Smooth muscle cell (in vitro differentiated cells): Measurements from ENCODE around the gene GAS2L1. TPM values are rescaled to one million over a fixed set of nuclear protein-coding genes. Genes with fewer than 3 reads are reported as not detected.

ENCODE experiments used
- DNase-seq: peaks from one replicate; lab custom pipeline; 2025; ENCODE audit not compliant: unreplicated experiment; lab: John Stamatoyannopoulos, UW
- H2AFZ ChIP-seq: fragments of 200-600 bp; sonication (generic); 2 replicates; pipeline ENCODE4 v1.6.0; 2016; ENCODE audit warnings: antibody characterized with exemption, low read depth, mild to moderate bottlenecking
- H3F3A ChIP-seq: fragments of 200-600 bp; sonication (generic); 2 replicates; pipeline ENCODE4 v1.6.0; 2017; ENCODE audit warnings: antibody characterized with exemption, low read depth
- H3K27ac ChIP-seq: fragments of 200-600 bp; sonication (generic); 2 replicates; pipeline ENCODE4 v1.5.1; 2016; ENCODE audit warnings: low read depth, mild to moderate bottlenecking
- H3K27me3 ChIP-seq: fragments of 200-600 bp; sonication (generic); 2 replicates; pipeline ENCODE4 v1.6.1; 2016; ENCODE audit warnings: low read depth, mild to moderate bottlenecking
- H3K36me3 ChIP-seq: fragments of 200-600 bp; sonication (generic); 2 replicates; pipeline ENCODE4 v1.5.1; 2016; ENCODE audit warnings: low read depth
- H3K4me1 ChIP-seq: fragments of 200-600 bp; sonication (generic); 2 replicates; pipeline ENCODE4 v1.5.1; 2016; ENCODE audit warnings: low read depth
- H3K4me2 ChIP-seq: fragments of 200-600 bp; sonication (generic); 2 replicates; pipeline ENCODE4 v1.6.0; 2016; ENCODE audit warnings: mild to moderate bottlenecking
- H3K4me3 ChIP-seq: fragments of 200-600 bp; sonication (generic); 2 replicates; pipeline ENCODE4 v1.5.1; 2016; ENCODE audit warnings: mild to moderate bottlenecking
- H3K79me2 ChIP-seq: fragments of 200-600 bp; sonication (generic); 2 replicates; pipeline ENCODE4 v1.6.0; 2016; ENCODE audit warnings: low read depth, mild to moderate bottlenecking
- H3K9ac ChIP-seq: fragments of 200-600 bp; sonication (generic); 2 replicates; pipeline ENCODE4 v1.6.0; 2016; ENCODE audit warnings: low read depth
- H3K9me3 ChIP-seq: fragments of 200-600 bp; sonication (generic); replicated peaks from 2 replicates; pipeline ENCODE4 v1.5.1; 2016; ENCODE audit warnings: low read depth
- H4K20me1 ChIP-seq: fragments of 200-600 bp; sonication (generic); 2 replicates; pipeline ENCODE4 v1.6.0; 2016; ENCODE audit warnings: low read depth
- WGBS: methylation state at CpG from one replicate; pipeline ENCODE4 v1.1.7; 2016; ENCODE audit warnings: low lambda C conversion rate; 5-methylcytosine and 5-hydroxymethylcytosine counted together
- polyA plus RNA-seq: library from polyadenylated mRNA; unstranded; fragments of >200 nt; fragmentation: Nextera tagmentation; extraction: Ambion mirVana; gene quantifications from 2 replicates; pipeline ENCODE4 v1.2.1, GENCODE V29; 2016
- total RNA-seq: library from RNA; depleted of rRNA; stranded (reverse); fragments of >200 nt; gene quantifications from 2 replicates; pipeline ENCODE4 v1.2.3, GENCODE V29; 2014
- TF ChIP-seq, protein P1 (sequence below): fragments of 200-600 bp; sonication (generic); IDR thresholded peaks from 2 replicates; pipeline ENCODE4 v1.5.1; 2017; ENCODE audit warnings: borderline replicate concordance, mild to moderate bottlenecking, antibody characterized with exemption; ENCODE audit not compliant: insufficient read depth, poor library complexity, severe bottlenecking

GAS2L1 gene
- total and polyA plus RNA-seq, 2 experiments from 2014 or later = 7.8 to 31.7 TPM

- 97% methylated on average over 2 of the region's 2 CpGs for WGBS
- Histone ChIP-seq H3K9ac (no peak overlapping the region), H3K27me3 (no peaks in the 10 kb centered on the region), H3K9me3 (no peaks in the 10 kb centered on the region), H3K4me1 (peaks cover 32% of the 10 kb centered on the region), H3K36me3 (peaks cover 28% of the 10 kb centered on the region), H3K79me2 (peaks cover 95% of the 10 kb centered on the region), H4K20me1 (peaks cover 91% of the 10 kb centered on the region), H2AFZ (no peak overlapping the region), H3F3A (peaks cover 11% of the 10 kb centered on the region), H3K4me3 (no peak overlapping the region), H3K4me2 (no peak overlapping the region), H3K27ac (no peak overlapping the region)
- DNase-seq = no peak
- TF ChIP-seq, protein P1, sequence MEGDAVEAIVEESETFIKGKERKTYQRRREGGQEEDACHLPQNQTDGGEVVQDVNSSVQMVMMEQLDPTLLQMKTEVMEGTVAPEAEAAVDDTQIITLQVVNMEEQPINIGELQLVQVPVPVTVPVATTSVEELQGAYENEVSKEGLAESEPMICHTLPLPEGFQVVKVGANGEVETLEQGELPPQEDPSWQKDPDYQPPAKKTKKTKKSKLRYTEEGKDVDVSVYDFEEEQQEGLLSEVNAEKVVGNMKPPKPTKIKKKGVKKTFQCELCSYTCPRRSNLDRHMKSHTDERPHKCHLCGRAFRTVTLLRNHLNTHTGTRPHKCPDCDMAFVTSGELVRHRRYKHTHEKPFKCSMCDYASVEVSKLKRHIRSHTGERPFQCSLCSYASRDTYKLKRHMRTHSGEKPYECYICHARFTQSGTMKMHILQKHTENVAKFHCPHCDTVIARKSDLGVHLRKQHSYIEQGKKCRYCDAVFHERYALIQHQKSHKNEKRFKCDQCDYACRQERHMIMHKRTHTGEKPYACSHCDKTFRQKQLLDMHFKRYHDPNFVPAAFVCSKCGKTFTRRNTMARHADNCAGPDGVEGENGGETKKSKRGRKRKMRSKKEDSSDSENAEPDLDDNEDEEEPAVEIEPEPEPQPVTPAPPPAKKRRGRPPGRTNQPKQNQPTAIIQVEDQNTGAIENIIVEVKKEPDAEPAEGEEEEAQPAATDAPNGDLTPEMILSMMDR = no peak
Measured at GRCh38 chr22:29272624-29273023, 33.8 kb upstream of the GAS2L1 start.

DNA sequence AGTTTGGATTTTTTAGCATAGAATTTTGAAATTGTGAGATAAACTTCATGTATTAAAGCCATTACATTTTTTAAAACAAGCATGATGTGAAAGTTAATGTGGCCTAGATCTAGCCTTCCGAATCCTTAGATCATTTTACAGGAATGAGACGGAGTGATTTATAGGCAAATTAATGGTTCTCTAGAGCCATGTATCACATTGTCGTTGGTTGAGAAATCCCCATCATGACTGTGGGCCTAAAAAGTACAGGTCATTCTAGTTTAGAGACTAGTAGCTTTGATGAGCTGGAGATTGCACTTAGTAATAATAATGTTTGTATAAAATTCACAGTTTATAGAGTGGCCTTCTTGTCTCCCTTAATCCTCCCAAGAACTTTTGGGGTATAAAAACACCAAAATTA is 31.3 kb upstream of the GAS2L1 start:
- Histone ChIP-seq H3K9me3 (no peaks in the 10 kb centered on the region), H3K79me2 (peaks cover 100% of the 10 kb centered on the region), H2AFZ (no peak overlapping the region), H3K4me1 (peaks cover 24% of the 10 kb centered on the region), H3F3A (peaks cover 3% of the 10 kb centered on the region), H4K20me1 (peaks cover 100% of the 10 kb centered on the region), H3K9ac (no peak overlapping the region), H3K4me3 (no peak overlapping the region), H3K4me2 (no peak overlapping the region), H3K36me3 (peaks cover 34% of the 10 kb centered on the region), H3K27me3 (no peaks in the 10 kb centered on the region), H3K27ac (no peak overlapping the region)
- DNase-seq = no peak
- 86% methylated on average over 3 of the region's 3 CpGs for WGBS
- TF ChIP-seq, protein P1 = no peak

DNA sequence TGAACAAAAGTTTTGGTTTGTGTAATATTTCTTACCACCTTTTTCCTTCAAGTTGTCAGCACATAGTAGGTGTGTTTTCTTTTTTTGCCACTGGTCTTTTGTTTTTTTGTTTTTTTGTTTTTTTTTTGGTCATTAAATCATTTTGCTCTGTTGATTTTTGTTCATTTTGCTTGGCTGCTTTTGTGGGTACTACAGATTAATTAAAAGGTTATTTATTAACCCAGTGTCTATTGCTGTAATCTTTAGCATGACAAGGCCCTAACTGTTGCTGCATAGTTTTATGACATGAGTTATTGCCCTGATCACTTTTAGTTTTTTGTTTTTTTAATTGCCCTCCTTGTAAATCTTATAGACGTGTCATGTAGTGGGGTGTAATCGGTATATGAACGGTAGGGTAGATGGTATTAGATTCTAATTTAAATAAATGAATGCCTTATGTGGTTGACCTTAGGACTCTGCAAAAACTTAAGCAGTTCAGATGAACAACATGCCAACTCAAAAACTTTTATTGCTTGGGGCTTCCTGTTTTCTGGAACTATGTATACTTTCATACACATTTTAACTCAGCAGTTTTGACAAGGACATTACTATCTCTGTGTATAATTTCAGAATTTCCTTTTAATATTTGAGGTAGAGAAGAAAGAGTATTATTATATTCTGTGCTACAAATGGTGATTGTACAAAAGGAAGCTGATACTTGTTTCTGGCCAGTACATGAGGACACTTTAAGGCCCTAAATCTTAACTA is 30.5 kb upstream of the GAS2L1 start:
- Histone ChIP-seq H3K9me3 (no peaks in the 10 kb centered on the region), H2AFZ (no peak overlapping the region), H3K9ac (no peak overlapping the region), H3K27me3 (no peaks in the 10 kb centered on the region), H3K36me3 (peaks cover 34% of the 10 kb centered on the region), H3K4me2 (no peak overlapping the region), H3F3A (no peaks in the 10 kb centered on the region), H4K20me1 (peaks cover 100% of the 10 kb centered on the region), H3K4me3 (no peak overlapping the region), H3K79me2 (peaks cover 100% of the 10 kb centered on the region), H3K27ac (no peak overlapping the region), H3K4me1 (peaks cover 15% of the 10 kb centered on the region)
- WGBS = 89% methylated on average over 3 of the region's 3 CpGs
- DNase-seq = no peak
- TF ChIP-seq, protein P1 = no peak

DNA sequence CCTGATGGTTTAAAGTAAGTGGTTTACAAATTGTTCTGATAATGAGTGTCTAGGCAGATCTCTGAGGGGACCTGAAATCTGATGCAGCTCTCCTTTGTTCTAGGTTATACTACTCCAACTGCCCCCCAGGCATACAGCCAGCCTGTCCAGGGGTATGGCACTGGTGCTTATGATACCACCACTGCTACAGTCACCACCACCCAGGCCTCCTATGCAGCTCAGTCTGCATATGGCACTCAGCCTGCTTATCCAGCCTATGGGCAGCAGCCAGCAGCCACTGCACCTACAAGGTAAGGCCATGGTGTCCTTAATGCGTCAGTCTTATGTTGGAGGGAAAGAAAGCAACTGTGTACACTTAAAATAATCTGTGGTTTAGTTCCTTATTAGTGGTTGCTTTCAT is 28.5 kb upstream of the GAS2L1 start:
- Histone ChIP-seq H3K9me3 (no peaks in the 10 kb centered on the region), H3F3A (no peaks in the 10 kb centered on the region), H3K9ac (no peak overlapping the region), H3K4me1 (no peaks in the 10 kb centered on the region), H3K36me3 (peaks cover 46% of the 10 kb centered on the region), H3K79me2 (peaks cover 100% of the 10 kb centered on the region), H3K4me3 (no peak overlapping the region), H4K20me1 (peaks cover 100% of the 10 kb centered on the region), H3K27me3 (no peaks in the 10 kb centered on the region), H3K4me2 (no peak overlapping the region), H2AFZ (no peak overlapping the region), H3K27ac (no peak overlapping the region)
- 100% methylated on average over 1 of the region's 1 CpG for WGBS
- TF ChIP-seq, protein P1 = no peak
- DNase-seq = no peak
